Measurements from ENCODE around the gene MRPL36. TPM values are rescaled to one million over a fixed set of nuclear protein-coding genes. Genes with fewer than 3 reads are reported as not detected.

MRPL36 gene
- total and polyA plus RNA-seq, 4 donors, result 22.3 to 106 (median 56.3) TPM

GRCh38 chr5:1769752-1770442 lies 29.7 kb downstream of the MRPL36 start:
- no peak overlapping the region for H3K27ac ChIP-seq (ENCODE audit: low read depth in 1 of 2, low read length in 2 of 2)
- H3K4me3 ChIP-seq (ENCODE audit: low read depth in 1 of 3, low read length in 3 of 3), result no peak overlapping the region
- no peaks in the 10 kb centered on the region for H3K4me1 ChIP-seq (ENCODE audit: control insufficient read depth in 4 of 4, insufficient read depth in 4 of 4, low read length in 3 of 4)
- no peak for DNase-seq (ENCODE audit: low spot score)
- H3K36me3 ChIP-seq (ENCODE audit: control insufficient read depth in 4 of 4, insufficient read depth in 3 of 4, low read depth in 1 of 4, low read length in 3 of 4), result no peaks in the 10 kb centered on the region
- WGBS, result 84% methylated on average over 30 of the region's 30 CpGs
- H3K27me3 ChIP-seq (ENCODE audit: control insufficient read depth in 4 of 4, insufficient read depth in 4 of 4, low read length in 3 of 4), result peaks cover 0 to 2% (median 0%) of the 10 kb centered on the region in 4 donors
- H3K9ac ChIP-seq (ENCODE audit: low read depth in 1 of 2, low read length in 2 of 2), result no peak overlapping the region
- H3K9me3 ChIP-seq (ENCODE audit: control insufficient read depth in 4 of 4, low read length in 3 of 4), result no peaks in the 10 kb centered on the region
- TF ChIP-seq FOXA1 (IDR thresholded peaks at IDR 0.05) (no peak), RXRA (IDR thresholded peaks at IDR 0.05) (no peak), ZBTB33 (IDR thresholded peaks at IDR 0.05) (no peak)

DNA sequence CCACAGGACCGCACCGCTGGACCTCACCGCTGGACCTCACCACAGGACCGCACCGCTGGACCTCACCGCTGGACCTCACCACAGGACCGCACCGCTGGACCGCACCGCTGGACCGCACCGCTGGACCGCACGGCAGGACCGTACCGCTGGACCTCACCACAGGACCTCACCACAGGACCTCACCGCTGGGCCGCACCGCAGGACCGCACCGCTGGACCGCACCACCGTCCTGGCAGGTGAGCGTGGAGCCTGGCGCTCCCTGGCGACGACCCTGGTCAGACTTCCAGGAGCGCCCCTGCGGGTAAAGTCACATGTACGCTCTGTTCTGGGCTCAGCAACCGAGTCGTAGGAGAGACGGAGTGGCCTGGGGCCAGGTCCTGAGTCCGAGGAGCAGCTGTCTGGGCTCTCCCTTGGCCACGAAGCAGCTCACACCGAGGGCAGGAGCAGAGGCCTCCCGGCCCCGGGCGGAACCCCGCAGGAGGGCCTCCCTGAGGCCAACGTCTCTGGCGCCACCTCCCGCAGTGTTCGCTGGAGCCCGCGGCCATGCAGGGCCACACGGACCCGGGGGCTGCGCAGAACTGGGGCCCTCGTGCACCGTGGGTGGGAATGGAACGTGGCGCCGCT lies 30.5 kb downstream of the MRPL36 start:
- H3K9me3 ChIP-seq (ENCODE audit: control insufficient read depth in 4 of 4, low read length in 3 of 4), result no peaks in the 10 kb centered on the region
- H3K9ac ChIP-seq (ENCODE audit: low read depth in 1 of 2, low read length in 2 of 2), result no peak overlapping the region
- peaks cover 0 to 2% (median 0%) of the 10 kb centered on the region in 4 donors for H3K27me3 ChIP-seq (ENCODE audit: control insufficient read depth in 4 of 4, insufficient read depth in 4 of 4, low read length in 3 of 4)
- TF ChIP-seq RAD21 (IDR thresholded peaks at IDR 0.05), result no peak
- no peak for TF ChIP-seq JUND (IDR thresholded peaks at IDR 0.05)
- TF ChIP-seq GABPA (IDR thresholded peaks at IDR 0.05 in 1 of 2, conservative IDR thresholded peaks at IDR 0.05 in 1 of 2), result no peak
- TF ChIP-seq FOXA2 (IDR thresholded peaks at IDR 0.05), result no peak
- no peak for TF ChIP-seq HNF4G (IDR thresholded peaks at IDR 0.05)
- TF ChIP-seq, protein P1, sequence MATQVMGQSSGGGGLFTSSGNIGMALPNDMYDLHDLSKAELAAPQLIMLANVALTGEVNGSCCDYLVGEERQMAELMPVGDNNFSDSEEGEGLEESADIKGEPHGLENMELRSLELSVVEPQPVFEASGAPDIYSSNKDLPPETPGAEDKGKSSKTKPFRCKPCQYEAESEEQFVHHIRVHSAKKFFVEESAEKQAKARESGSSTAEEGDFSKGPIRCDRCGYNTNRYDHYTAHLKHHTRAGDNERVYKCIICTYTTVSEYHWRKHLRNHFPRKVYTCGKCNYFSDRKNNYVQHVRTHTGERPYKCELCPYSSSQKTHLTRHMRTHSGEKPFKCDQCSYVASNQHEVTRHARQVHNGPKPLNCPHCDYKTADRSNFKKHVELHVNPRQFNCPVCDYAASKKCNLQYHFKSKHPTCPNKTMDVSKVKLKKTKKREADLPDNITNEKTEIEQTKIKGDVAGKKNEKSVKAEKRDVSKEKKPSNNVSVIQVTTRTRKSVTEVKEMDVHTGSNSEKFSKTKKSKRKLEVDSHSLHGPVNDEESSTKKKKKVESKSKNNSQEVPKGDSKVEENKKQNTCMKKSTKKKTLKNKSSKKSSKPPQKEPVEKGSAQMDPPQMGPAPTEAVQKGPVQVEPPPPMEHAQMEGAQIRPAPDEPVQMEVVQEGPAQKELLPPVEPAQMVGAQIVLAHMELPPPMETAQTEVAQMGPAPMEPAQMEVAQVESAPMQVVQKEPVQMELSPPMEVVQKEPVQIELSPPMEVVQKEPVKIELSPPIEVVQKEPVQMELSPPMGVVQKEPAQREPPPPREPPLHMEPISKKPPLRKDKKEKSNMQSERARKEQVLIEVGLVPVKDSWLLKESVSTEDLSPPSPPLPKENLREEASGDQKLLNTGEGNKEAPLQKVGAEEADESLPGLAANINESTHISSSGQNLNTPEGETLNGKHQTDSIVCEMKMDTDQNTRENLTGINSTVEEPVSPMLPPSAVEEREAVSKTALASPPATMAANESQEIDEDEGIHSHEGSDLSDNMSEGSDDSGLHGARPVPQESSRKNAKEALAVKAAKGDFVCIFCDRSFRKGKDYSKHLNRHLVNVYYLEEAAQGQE (IDR thresholded peaks at IDR 0.05), result no peak
- no peak for TF ChIP-seq RXRA (IDR thresholded peaks at IDR 0.05)
- no peak for TF ChIP-seq CTCF (IDR thresholded peaks at IDR 0.05; ENCODE audit: low read depth, low read length, missing input control)
- TF ChIP-seq FOXA1 (IDR thresholded peaks at IDR 0.05), result no peak
- TF ChIP-seq NR2F2 (IDR thresholded peaks at IDR 0.05), result no peak
- no peak for TF ChIP-seq HNF4A (conservative IDR thresholded peaks at IDR 0.05)
- TF ChIP-seq SP1 (IDR thresholded peaks at IDR 0.05), result no peak
- TF ChIP-seq YY1 (IDR thresholded peaks at IDR 0.05), result no peak
- no peak for TF ChIP-seq MAX (IDR thresholded peaks at IDR 0.05)
- no peak for TF ChIP-seq ATF3 (IDR thresholded peaks at IDR 0.05)
- TF ChIP-seq ZBTB33 (IDR thresholded peaks at IDR 0.05), result no peak
- TF ChIP-seq TAF1 (conservative IDR thresholded peaks at IDR 0.05), result no peak
- TF ChIP-seq EGR1 (IDR thresholded peaks at IDR 0.05; ENCODE audit: low read depth in 2 of 2), result no peak
- no peak for DNase-seq (ENCODE audit: low spot score)
- no peaks in the 10 kb centered on the region for H3K4me1 ChIP-seq (ENCODE audit: control insufficient read depth in 4 of 4, insufficient read depth in 4 of 4, low read length in 3 of 4)
- no peak overlapping the region for H3K27ac ChIP-seq (ENCODE audit: low read depth in 1 of 2, low read length in 2 of 2)
- H3K4me3 ChIP-seq (ENCODE audit: low read depth in 1 of 3, low read length in 3 of 3), result no peak overlapping the region
- no peaks in the 10 kb centered on the region for H3K36me3 ChIP-seq (ENCODE audit: control insufficient read depth in 4 of 4, insufficient read depth in 3 of 4, low read depth in 1 of 4, low read length in 3 of 4)
- 94% methylated on average over 51 of the region's 54 CpGs for WGBS
